SK-N-SH treated with all-trans-retinoic acid at 6 μM for 48 hours (cell line): ENCODE data around the gene ARHGEF37.

Experiments used
- ATAC-seq: fragments of 200-7000 bp; cut with Tn5 transposase; 3 replicates; pipeline ENCODE4 v1.9.1; 2020; ENCODE audit warnings: mild to moderate bottlenecking, moderate library complexity
- ARNTL ChIP-seq: fragments of 450-650 bp; formaldehyde crosslinking; IDR thresholded peaks from 2 replicates; pipeline ENCODE4 v1.5.0; 2020; ENCODE audit warnings: low read depth, mild to moderate bottlenecking, moderate library complexity, borderline replicate concordance
- BACH2 ChIP-seq: fragments of 250-450 bp; sonication (Bioruptor Pico); IDR thresholded peaks from 2 replicates; pipeline ENCODE4 v1.9.0; 2021; ENCODE audit warnings: mild to moderate bottlenecking, borderline replicate concordance
- CSDC2 ChIP-seq: fragments of 250-450 bp; sonication (Bioruptor Pico); IDR thresholded peaks from 2 replicates; pipeline ENCODE4 v1.5.0; 2020; ENCODE audit warnings: mild to moderate bottlenecking, moderate library complexity
- ESRRG ChIP-seq: fragments of 250-450 bp; sonication (Bioruptor Pico); IDR thresholded peaks from 2 replicates; pipeline ENCODE4 v1.6.1; 2021; ENCODE audit warnings: mild to moderate bottlenecking
- GLIS3 ChIP-seq: fragments of 250-450 bp; sonication (Bioruptor Pico); IDR thresholded peaks from 2 replicates; pipeline ENCODE4 v1.5.0; 2020; ENCODE audit warnings: mild to moderate bottlenecking, moderate library complexity
- OSR1 ChIP-seq: fragments of 250-450 bp; sonication (Bioruptor Pico); IDR thresholded peaks from 2 replicates; pipeline ENCODE4 v1.8.0; 2022; ENCODE audit warnings: moderate library complexity, mild to moderate bottlenecking, inconsistent platforms
- PPARA ChIP-seq: fragments of 250-450 bp; sonication (Bioruptor Pico); IDR thresholded peaks from 2 replicates; pipeline ENCODE4 v1.5.0; 2020; ENCODE audit warnings: mild to moderate bottlenecking, borderline replicate concordance
- RARB ChIP-seq: fragments of 250-450 bp; sonication (Bioruptor Pico); IDR thresholded peaks from 2 replicates; pipeline ENCODE4 v1.8.0; 2021; ENCODE audit warnings: mild to moderate bottlenecking, moderate library complexity
- SNAI2 ChIP-seq: fragments of 250-450 bp; sonication (Bioruptor Pico); IDR thresholded peaks from 2 replicates; pipeline ENCODE4 v1.5.0; 2020; ENCODE audit warnings: mild to moderate bottlenecking, moderate library complexity
- TCF4 ChIP-seq: fragments of 250-450 bp; sonication (Bioruptor Pico); IDR thresholded peaks from 2 replicates; pipeline ENCODE4 v1.8.0; 2021; ENCODE audit warnings: mild to moderate bottlenecking, moderate library complexity, borderline replicate concordance
- TOX ChIP-seq: fragments of 250-450 bp; sonication (Bioruptor Pico); IDR thresholded peaks from 2 replicates; pipeline ENCODE4 v1.8.0; 2021; ENCODE audit warnings: mild to moderate bottlenecking, moderate library complexity, borderline replicate concordance
- ZC3H10 ChIP-seq: fragments of 250-450 bp; sonication (Bioruptor Pico); IDR thresholded peaks from 2 replicates; pipeline ENCODE4 v1.5.1; 2021; ENCODE audit warnings: mild to moderate bottlenecking, moderate library complexity
- ZFP3 ChIP-seq: fragments of 250-450 bp; sonication (Bioruptor Pico); IDR thresholded peaks from 2 replicates; pipeline ENCODE4 v1.5.0; 2020; ENCODE audit warnings: mild to moderate bottlenecking, moderate library complexity
- ZFP30 ChIP-seq: fragments of 450-650 bp; formaldehyde crosslinking; IDR thresholded peaks from 2 replicates; pipeline ENCODE4 v1.5.0; 2022; ENCODE audit warnings: mild to moderate bottlenecking, moderate library complexity
- ZNF565 ChIP-seq: fragments of 450-650 bp; formaldehyde crosslinking; conservative IDR thresholded peaks from 2 replicates; pipeline ENCODE4 v1.5.0; 2020; ENCODE audit warnings: low read depth, mild to moderate bottlenecking, moderate library complexity
- ZNF70 ChIP-seq: fragments of 450-650 bp; formaldehyde crosslinking; IDR thresholded peaks from 2 replicates; pipeline ENCODE4 v1.5.0; 2020; ENCODE audit warnings: mild to moderate bottlenecking, moderate library complexity
- ZNF8 ChIP-seq: fragments of 450-650 bp; formaldehyde crosslinking; IDR thresholded peaks from 2 replicates; pipeline ENCODE4 v1.5.0; 2020; ENCODE audit warnings: mild to moderate bottlenecking, moderate library complexity
- TF ChIP-seq, protein P1 (sequence below): fragments of 250-450 bp; sonication (Bioruptor Pico); IDR thresholded peaks from 2 replicates; pipeline ENCODE4 v1.8.0; 2021; ENCODE audit warnings: low read depth, mild to moderate bottlenecking, moderate library complexity, borderline replicate concordance
- TF ChIP-seq, protein P2 (sequence below): fragments of 250-450 bp; sonication (Bioruptor Pico); IDR thresholded peaks from 2 replicates; pipeline ENCODE4 v1.5.1; 2020; ENCODE audit warnings: low read depth, mild to moderate bottlenecking, moderate library complexity
- TF ChIP-seq, protein P3 (sequence below): fragments of 250-450 bp; sonication (Bioruptor Pico); IDR thresholded peaks from 2 replicates; pipeline ENCODE4 v1.5.1; 2021; ENCODE audit warnings: mild to moderate bottlenecking, moderate library complexity
- TF ChIP-seq, protein P4 (sequence below): fragments of 250-450 bp; sonication (Bioruptor Pico); IDR thresholded peaks from 2 replicates; pipeline ENCODE4 v1.8.0; 2020; ENCODE audit warnings: mild to moderate bottlenecking, moderate library complexity, borderline replicate concordance

ARHGEF37 gene

DNA sequence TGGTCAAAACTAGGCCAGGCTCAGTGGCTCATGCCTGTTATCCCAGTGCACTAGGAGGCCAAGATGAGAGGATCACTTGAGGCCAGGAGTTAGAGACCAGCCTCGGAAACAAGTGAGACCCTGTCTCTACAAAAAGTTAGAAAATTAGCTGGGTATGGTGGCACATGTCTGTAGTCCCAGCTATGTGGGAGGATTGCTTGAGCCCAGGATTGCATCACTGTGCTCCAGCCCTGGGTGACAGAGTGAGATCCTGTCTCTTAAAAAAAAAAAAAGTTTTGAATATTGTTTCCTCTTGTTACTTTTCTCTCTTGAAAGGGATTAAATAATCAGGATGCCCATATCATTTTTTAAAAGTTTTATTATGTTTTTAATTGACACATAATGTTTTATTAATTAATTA lies 7.6 kb downstream of the ARHGEF37 start:
- no peak for ATAC-seq

DNA sequence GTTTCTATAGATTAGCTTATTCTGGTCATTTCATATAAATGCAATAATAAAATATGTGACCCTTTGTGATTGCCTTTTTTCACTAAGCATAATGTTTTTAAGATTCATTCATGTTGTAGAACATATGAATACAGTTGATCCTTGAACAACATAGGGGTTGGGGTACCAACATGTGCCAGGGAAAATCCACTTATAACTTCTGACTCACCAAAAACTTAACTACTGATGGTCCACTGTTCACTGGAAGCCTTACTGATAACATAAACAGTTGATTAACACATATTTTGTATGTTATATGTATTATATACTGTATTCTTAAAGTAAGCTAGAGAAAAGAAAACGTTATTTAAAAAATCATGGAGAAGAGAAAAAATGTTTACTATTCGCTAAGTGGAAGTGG lies 12.1 kb downstream of the ARHGEF37 start:
- TF ChIP-seq ZC3H10: no peak
- no peak for TF ChIP-seq CSDC2
- TF ChIP-seq SNAI2 (CRISPR knock-in tag): no peak
- no peak for TF ChIP-seq ZNF70 (CRISPR knock-in tag)
- no peak for TF ChIP-seq ZNF565 (CRISPR knock-in tag)
- TF ChIP-seq, protein P1, sequence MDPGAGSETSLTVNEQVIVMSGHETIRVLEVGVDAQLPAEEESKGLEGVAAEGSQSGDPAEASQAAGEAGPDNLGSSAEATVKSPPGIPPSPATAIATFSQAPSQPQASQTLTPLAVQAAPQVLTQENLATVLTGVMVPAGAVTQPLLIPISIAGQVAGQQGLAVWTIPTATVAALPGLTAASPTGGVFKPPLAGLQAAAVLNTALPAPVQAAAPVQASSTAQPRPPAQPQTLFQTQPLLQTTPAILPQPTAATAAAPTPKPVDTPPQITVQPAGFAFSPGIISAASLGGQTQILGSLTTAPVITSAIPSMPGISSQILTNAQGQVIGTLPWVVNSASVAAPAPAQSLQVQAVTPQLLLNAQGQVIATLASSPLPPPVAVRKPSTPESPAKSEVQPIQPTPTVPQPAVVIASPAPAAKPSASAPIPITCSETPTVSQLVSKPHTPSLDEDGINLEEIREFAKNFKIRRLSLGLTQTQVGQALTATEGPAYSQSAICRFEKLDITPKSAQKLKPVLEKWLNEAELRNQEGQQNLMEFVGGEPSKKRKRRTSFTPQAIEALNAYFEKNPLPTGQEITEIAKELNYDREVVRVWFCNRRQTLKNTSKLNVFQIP (CRISPR knock-in tag): no peak
- no peak for TF ChIP-seq TOX (CRISPR knock-in tag)
- TF ChIP-seq GLIS3 (CRISPR knock-in tag): no peak
- no peak for TF ChIP-seq ARNTL (CRISPR knock-in tag)
- TF ChIP-seq, protein P2, sequence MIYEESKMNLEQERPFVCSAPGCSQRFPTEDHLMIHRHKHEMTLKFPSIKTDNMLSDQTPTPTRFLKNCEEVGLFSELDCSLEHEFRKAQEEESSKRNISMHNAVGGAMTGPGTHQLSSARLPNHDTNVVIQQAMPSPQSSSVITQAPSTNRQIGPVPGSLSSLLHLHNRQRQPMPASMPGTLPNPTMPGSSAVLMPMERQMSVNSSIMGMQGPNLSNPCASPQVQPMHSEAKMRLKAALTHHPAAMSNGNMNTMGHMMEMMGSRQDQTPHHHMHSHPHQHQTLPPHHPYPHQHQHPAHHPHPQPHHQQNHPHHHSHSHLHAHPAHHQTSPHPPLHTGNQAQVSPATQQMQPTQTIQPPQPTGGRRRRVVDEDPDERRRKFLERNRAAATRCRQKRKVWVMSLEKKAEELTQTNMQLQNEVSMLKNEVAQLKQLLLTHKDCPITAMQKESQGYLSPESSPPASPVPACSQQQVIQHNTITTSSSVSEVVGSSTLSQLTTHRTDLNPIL (CRISPR knock-in tag): no peak
- TF ChIP-seq, protein P3, sequence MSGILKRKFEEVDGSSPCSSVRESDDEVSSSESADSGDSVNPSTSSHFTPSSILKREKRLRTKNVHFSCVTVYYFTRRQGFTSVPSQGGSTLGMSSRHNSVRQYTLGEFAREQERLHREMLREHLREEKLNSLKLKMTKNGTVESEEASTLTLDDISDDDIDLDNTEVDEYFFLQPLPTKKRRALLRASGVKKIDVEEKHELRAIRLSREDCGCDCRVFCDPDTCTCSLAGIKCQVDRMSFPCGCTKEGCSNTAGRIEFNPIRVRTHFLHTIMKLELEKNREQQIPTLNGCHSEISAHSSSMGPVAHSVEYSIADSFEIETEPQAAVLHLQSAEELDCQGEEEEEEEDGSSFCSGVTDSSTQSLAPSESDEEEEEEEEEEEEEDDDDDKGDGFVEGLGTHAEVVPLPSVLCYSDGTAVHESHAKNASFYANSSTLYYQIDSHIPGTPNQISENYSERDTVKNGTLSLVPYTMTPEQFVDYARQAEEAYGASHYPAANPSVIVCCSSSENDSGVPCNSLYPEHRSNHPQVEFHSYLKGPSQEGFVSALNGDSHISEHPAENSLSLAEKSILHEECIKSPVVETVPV (CRISPR knock-in tag): no peak
- no peak for TF ChIP-seq OSR1 (CRISPR knock-in tag)
- TF ChIP-seq ESRRG (CRISPR knock-in tag): no peak
- TF ChIP-seq, protein P4, sequence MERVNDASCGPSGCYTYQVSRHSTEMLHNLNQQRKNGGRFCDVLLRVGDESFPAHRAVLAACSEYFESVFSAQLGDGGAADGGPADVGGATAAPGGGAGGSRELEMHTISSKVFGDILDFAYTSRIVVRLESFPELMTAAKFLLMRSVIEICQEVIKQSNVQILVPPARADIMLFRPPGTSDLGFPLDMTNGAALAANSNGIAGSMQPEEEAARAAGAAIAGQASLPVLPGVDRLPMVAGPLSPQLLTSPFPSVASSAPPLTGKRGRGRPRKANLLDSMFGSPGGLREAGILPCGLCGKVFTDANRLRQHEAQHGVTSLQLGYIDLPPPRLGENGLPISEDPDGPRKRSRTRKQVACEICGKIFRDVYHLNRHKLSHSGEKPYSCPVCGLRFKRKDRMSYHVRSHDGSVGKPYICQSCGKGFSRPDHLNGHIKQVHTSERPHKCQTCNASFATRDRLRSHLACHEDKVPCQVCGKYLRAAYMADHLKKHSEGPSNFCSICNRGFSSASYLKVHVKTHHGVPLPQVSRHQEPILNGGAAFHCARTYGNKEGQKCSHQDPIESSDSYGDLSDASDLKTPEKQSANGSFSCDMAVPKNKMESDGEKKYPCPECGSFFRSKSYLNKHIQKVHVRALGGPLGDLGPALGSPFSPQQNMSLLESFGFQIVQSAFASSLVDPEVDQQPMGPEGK (CRISPR knock-in tag): no peak
- TF ChIP-seq TCF4 (CRISPR knock-in tag): no peak
- TF ChIP-seq PPARA: no peak
- TF ChIP-seq ZFP30 (CRISPR knock-in tag): no peak
- no peak for TF ChIP-seq ZNF8
- no peak for ATAC-seq

More for the DNA sequence above, 7.6 kb downstream of the ARHGEF37 start:
- no peak for TF ChIP-seq BACH2 (CRISPR knock-in tag)
- TF ChIP-seq ZNF70 (CRISPR knock-in tag): no peak
- TF ChIP-seq ZFP3: no peak
- TF ChIP-seq ESRRG (CRISPR knock-in tag): no peak
- TF ChIP-seq GLIS3 (CRISPR knock-in tag): no peak
- TF ChIP-seq ARNTL (CRISPR knock-in tag): no peak
- no peak for TF ChIP-seq RARB (CRISPR knock-in tag)
- TF ChIP-seq CSDC2: no peak
- no peak for TF ChIP-seq OSR1 (CRISPR knock-in tag)
- TF ChIP-seq, protein P1 (CRISPR knock-in tag): no peak
- no peak for TF ChIP-seq ZC3H10
- no peak for TF ChIP-seq ZFP30 (CRISPR knock-in tag)
- TF ChIP-seq, protein P4 (CRISPR knock-in tag): no peak
